A673 (cell line): ENCODE measurements around the gene CD6. TPM values are rescaled to one million over a fixed set of nuclear protein-coding genes. Genes with fewer than 3 reads are reported as not detected.

Source experiments
- BruUV-seq: library from RNA; stranded (reverse); fragments of 400-500 nt; replicated peaks from 2 replicates; lab custom pipeline; 2021; lab: Mats Ljungman, UMichigan
- CTCF ChIA-PET: fragments of 300-600 bp; sonication (Branson Sonifier 250); formaldehyde crosslinking; loops from one replicate; lab custom pipeline; 2022; ENCODE audit warnings: antibody characterized with exemption; lab: Charles Lee
- POLR2A ChIA-PET: fragments of 300-600 bp; sonication (Branson Sonifier 250); formaldehyde crosslinking; loops from one replicate; lab custom pipeline; 2022; ENCODE audit warnings: antibody characterized with exemption; ENCODE audit not compliant: low non-redundant PET; lab: Charles Lee
- DNase-seq: peaks from one replicate; pipeline ENCODE4 v3.0.0-alpha.2; 2015; ENCODE audit warnings: low spot score
- H3K27ac ChIP-seq: fragments of 200-600 bp; sonication (generic); 2 replicates; pipeline ENCODE4 v1.5.1; 2016; ENCODE audit warnings: mixed run types, low read depth, mild to moderate bottlenecking, mixed read lengths, antibody characterized with exemption, low read length; ENCODE audit not compliant: poor library complexity, severe bottlenecking
- H3K27me3 ChIP-seq: fragments of 200-600 bp; sonication (generic); replicated peaks from 2 replicates; pipeline ENCODE4 v1.6.1; 2017; ENCODE audit warnings: mixed run types, low read depth, mild to moderate bottlenecking, mixed read lengths, antibody characterized with exemption, low read length; ENCODE audit not compliant: insufficient read depth, poor library complexity
- H3K36me3 ChIP-seq: fragments of 200-600 bp; sonication (generic); 2 replicates; pipeline ENCODE4 v1.6.1; 2016; ENCODE audit warnings: mixed run types, mild to moderate bottlenecking, mixed read lengths, antibody characterized with exemption, low read length; ENCODE audit not compliant: insufficient read depth, poor library complexity, severe bottlenecking
- H3K4me1 ChIP-seq: fragments of 200-600 bp; sonication (generic); 2 replicates; pipeline ENCODE4 v1.6.1; 2017; ENCODE audit warnings: mixed run types, mild to moderate bottlenecking, mixed read lengths, antibody characterized with exemption, low read length; ENCODE audit not compliant: insufficient read depth, poor library complexity, severe bottlenecking
- H3K4me3 ChIP-seq: fragments of 200-600 bp; sonication (generic); 2 replicates; pipeline ENCODE4 v1.5.1; 2016; ENCODE audit warnings: low read depth, mixed run types, mild to moderate bottlenecking, mixed read lengths, low read length; ENCODE audit not compliant: poor library complexity, severe bottlenecking
- H3K9me3 ChIP-seq: fragments of 200-600 bp; sonication (generic); 2 replicates; pipeline ENCODE4 v1.6.1; 2016; ENCODE audit warnings: mixed run types, low read depth, mild to moderate bottlenecking, mixed read lengths, antibody characterized with exemption, low read length; ENCODE audit not compliant: poor library complexity, severe bottlenecking
- CTCF ChIP-seq: fragments of 300-800, 200-600 bp; sonication (generic); conservative IDR thresholded peaks from 2 replicates; pipeline ENCODE4 v1.5.1; 2017; ENCODE audit warnings: low read depth, mild to moderate bottlenecking, antibody characterized with exemption, low read length, moderate library complexity, mixed read lengths
- EZH2 ChIP-seq: fragments of 200-600 bp; sonication (generic); IDR thresholded peaks from 2 replicates; pipeline ENCODE4 v1.6.1; 2017; ENCODE audit warnings: borderline replicate concordance, low read depth, mild to moderate bottlenecking, mixed read lengths, antibody characterized with exemption, low read length; ENCODE audit not compliant: poor library complexity, severe bottlenecking
- intact Hi-C: fragments of 100-400 bp; cut with micrococcal nuclease; formaldehyde crosslinking; loops from one replicate; pipeline ENCODE4 v1.10.0; 2022; ENCODE audit not compliant: unreplicated experiment
- total RNA-seq: library from RNA; stranded (reverse); gene quantifications from 2 replicates; pipeline ENCODE4 v1.2.3, GENCODE V29; 2021

The CD6 gene
- total RNA-seq, 1 experiment from 2014 or later, result not detected

- no peak for TF ChIP-seq EZH2
- Histone ChIP-seq H3K36me3 (no peaks in the 10 kb centered on the region), H3K4me3 (no peak overlapping the region), H3K27me3 (no peaks in the 10 kb centered on the region), H3K27ac (no peak overlapping the region), H3K4me1 (no peaks in the 10 kb centered on the region), H3K9me3 (no peaks in the 10 kb centered on the region)
- CTCF ChIA-PET, result no interaction called here
- intact Hi-C loops, result no loop called here
- POLR2A ChIA-PET, result no interaction called here
- no TSS peak for BruUV-seq
- no peak for DNase-seq
Measured at GRCh38 chr11:60945295-60945667, 26.2 kb upstream of the CD6 start.

GRCh38 chr11:60946601-60947264, 24.7 kb upstream of the CD6 start:
- POLR2A ChIA-PET, result no interaction called here
- Histone ChIP-seq H3K36me3 (no peaks in the 10 kb centered on the region), H3K4me1 (no peaks in the 10 kb centered on the region), H3K27me3 (no peaks in the 10 kb centered on the region), H3K27ac (no peak overlapping the region), H3K4me3 (no peak overlapping the region), H3K9me3 (no peaks in the 10 kb centered on the region)
- no TSS peak for BruUV-seq
- intact Hi-C loops, result no loop called here
- DNase-seq, result no peak
- TF ChIP-seq CTCF (no peak), EZH2 (no peak)
- CTCF ChIA-PET, result no interaction called here

DNA sequence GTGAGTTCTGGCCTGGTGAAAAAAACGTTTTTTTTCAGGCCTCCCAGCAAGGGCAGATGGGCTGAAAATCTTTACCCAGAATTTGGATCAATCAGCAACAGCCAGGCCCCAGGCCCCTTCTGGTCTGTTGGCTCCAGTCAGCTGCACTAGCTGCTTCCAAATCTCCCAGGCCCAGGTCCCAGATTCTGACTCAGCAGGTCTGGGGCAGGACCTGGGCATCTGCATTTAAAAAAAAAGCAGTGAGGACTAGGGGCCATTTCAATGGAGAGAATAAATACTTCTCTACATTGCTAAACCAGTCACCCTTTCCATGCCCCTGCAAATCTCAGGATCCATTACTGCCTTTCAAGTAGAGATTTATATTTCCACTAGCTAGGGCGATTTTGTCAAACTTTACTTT, 23.8 kb upstream of the CD6 start:
- intact Hi-C loops, result no loop called here
- no peak overlapping the region for H3K4me3 ChIP-seq
- no peaks in the 10 kb centered on the region for H3K4me1 ChIP-seq
- TF ChIP-seq CTCF (no peak), EZH2 (no peak)
- H3K27me3 ChIP-seq, result no peaks in the 10 kb centered on the region
- H3K36me3 ChIP-seq, result no peaks in the 10 kb centered on the region
- CTCF ChIA-PET, result no interaction called here
- DNase-seq, result no peak
- no peaks in the 10 kb centered on the region for H3K9me3 ChIP-seq
- BruUV-seq, result no TSS peak
- H3K27ac ChIP-seq, result no peak overlapping the region
- POLR2A ChIA-PET, result no interaction called here

DNA sequence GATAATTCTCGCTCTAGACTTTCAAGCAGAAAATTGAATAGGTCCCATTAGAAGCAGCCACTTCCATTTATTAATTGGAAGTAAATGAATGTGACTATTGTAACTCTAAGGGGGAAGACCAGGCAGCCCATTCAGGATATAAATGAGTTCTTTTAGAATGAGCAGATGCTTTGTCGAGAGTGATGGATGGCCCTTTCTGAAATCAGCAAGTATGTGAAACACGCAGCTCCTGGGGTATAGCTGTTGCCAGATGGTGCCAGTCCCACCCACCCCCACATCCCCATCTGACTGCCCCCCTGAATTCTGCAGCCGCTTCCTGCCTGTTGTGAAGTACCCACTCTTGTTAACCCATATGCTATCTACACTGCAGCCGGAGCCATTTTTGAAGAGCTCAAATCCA, 23.2 kb upstream of the CD6 start:
- DNase-seq, result no peak
- H3K4me3 ChIP-seq, result no peak overlapping the region
- no peaks in the 10 kb centered on the region for H3K36me3 ChIP-seq
- ChIA-PET CTCF (no interaction called here), POLR2A (no interaction called here)
- H3K4me1 ChIP-seq, result no peaks in the 10 kb centered on the region
- no peak overlapping the region for H3K27ac ChIP-seq
- no peak for TF ChIP-seq CTCF
- TF ChIP-seq EZH2, result no peak
- BruUV-seq, result no TSS peak
- no peaks in the 10 kb centered on the region for H3K27me3 ChIP-seq
- H3K9me3 ChIP-seq, result no peaks in the 10 kb centered on the region
- intact Hi-C loops, result no loop called here
